CD14-positive monocyte (primary cell): ENCODE measurements around the gene DGKI. TPM values are rescaled to one million over a fixed set of nuclear protein-coding genes. Genes with fewer than 3 reads are reported as not detected.
"Not testable (repeated sequence)": the region's sequence is repeated elsewhere in the genome, so short reads cannot be mapped to it uniquely, and the experiment has no call there.

Experiments
- DNase-seq, 3 donors: peaks; one replicate each; pipeline ENCODE4 v3.0.0-alpha.2; 2011 to 2022
- H2AFZ ChIP-seq: 2 replicates; pipeline ENCODE4 v1.6.0; 2012; ENCODE audit warnings: mild to moderate bottlenecking, low read depth, low read length, inconsistent platforms; ENCODE audit not compliant: insufficient read depth, poor library complexity, severe bottlenecking
- H3K27ac ChIP-seq, 2 donors: 1 replicate in 1 of 2; 2 replicates in 1 of 2; pipeline ENCODE4 v1.5.1; 2012 to 2013; ENCODE audit warnings: low read length in 2 of 2, control low read depth in 1 of 2, inconsistent platforms in 1 of 2, low read depth in 1 of 2, mild to moderate bottlenecking in 1 of 2
- H3K27me3 ChIP-seq, 2 donors: one replicate each; pipeline versions ENCODE4 v1.6.0 to v1.6.1; 2011 to 2013; ENCODE audit warnings: low read length in 2 of 2; ENCODE audit not compliant: control insufficient read depth in 2 of 2, insufficient read depth in 2 of 2
- H3K36me3 ChIP-seq, 2 donors: replicated peaks in 1 of 2; 1 replicate in 1 of 2; 2 replicates in 1 of 2; pipeline versions ENCODE4 v1.5.1 to v1.6.1; 2012 to 2013; ENCODE audit warnings: low read length in 2 of 2, control low read depth in 1 of 2, inconsistent platforms in 1 of 2, mild to moderate bottlenecking in 1 of 2; ENCODE audit not compliant: insufficient read depth in 2 of 2, control insufficient read depth in 1 of 2
- H3K4me1 ChIP-seq, 2 donors: 1 replicate in 1 of 2; 2 replicates in 1 of 2; pipeline versions ENCODE4 v1.5.1 to v1.6.1; 2012 to 2013; ENCODE audit warnings: low read length in 2 of 2, control low read depth in 1 of 2, inconsistent platforms in 1 of 2, mild to moderate bottlenecking in 1 of 2, moderate library complexity in 1 of 2; ENCODE audit not compliant: insufficient read depth in 2 of 2, control insufficient read depth in 1 of 2
- H3K4me2 ChIP-seq: replicated peaks from 2 replicates; pipeline ENCODE3; 2012; ENCODE audit warnings: low read length, moderate library complexity, mild to moderate bottlenecking; ENCODE audit not compliant: poor library complexity, severe bottlenecking; ENCODE audit errors: extremely low read depth
- H3K4me3 ChIP-seq, 3 experiments: fragments of 200-600 bp in 1 of 3; sonication (generic) in 1 of 3; replicated peaks in 1 of 3; 1 replicate in 2 of 3; 2 replicates in 1 of 3; pipeline ENCODE4 v1.5.1; 2011 to 2013; ENCODE audit warnings: low read length in 3 of 3, mild to moderate bottlenecking in 3 of 3, control low read depth in 2 of 3, low read depth in 2 of 3, inconsistent platforms in 1 of 3, moderate library complexity in 1 of 3
- H3K79me2 ChIP-seq: 2 replicates; pipeline ENCODE4 v1.6.0; 2012; ENCODE audit warnings: mild to moderate bottlenecking, control low read depth, inconsistent platforms, low read length, moderate library complexity; ENCODE audit not compliant: insufficient read depth
- H3K9ac ChIP-seq: 2 replicates; pipeline ENCODE4 v1.6.0; 2017; ENCODE audit warnings: low read length, mild to moderate bottlenecking; ENCODE audit not compliant: insufficient read depth, poor library complexity, severe bottlenecking
- H3K9me3 ChIP-seq, 2 donors: replicated peaks in 1 of 2; 1 replicate in 1 of 2; 2 replicates in 1 of 2; pipeline versions ENCODE4 v1.5.1 to v1.6.1; 2012 to 2013; ENCODE audit warnings: low read length in 2 of 2, control low read depth in 1 of 2; ENCODE audit not compliant: control insufficient read depth in 1 of 2, insufficient read depth in 1 of 2
- H4K20me1 ChIP-seq: 2 replicates; pipeline ENCODE4 v1.6.0; 2012; ENCODE audit warnings: mild to moderate bottlenecking, low read length, control low read depth, moderate library complexity; ENCODE audit not compliant: insufficient read depth
- H3K27ac Mint-ChIP-seq, 7 donors: one replicate each; pipeline ENCODE4 v1.8.0; 2020; ENCODE audit warnings: mild to moderate bottlenecking in 7 of 7, mixed read lengths in 7 of 7, moderate library complexity in 6 of 7, inconsistent platforms in 2 of 7
- H3K27me3 Mint-ChIP-seq, 3 donors: one replicate each; pipeline ENCODE4 v1.8.0; 2021 to 2022; ENCODE audit warnings: low read depth in 3 of 3, mild to moderate bottlenecking in 3 of 3, mixed read lengths in 3 of 3, moderate library complexity in 3 of 3, inconsistent platforms in 1 of 3
- H3K36me3 Mint-ChIP-seq, 2 donors: one replicate each; pipeline ENCODE4 v1.8.0; 2020; ENCODE audit warnings: mixed read lengths in 2 of 2, inconsistent platforms in 1 of 2, mild to moderate bottlenecking in 1 of 2
- H3K4me1 Mint-ChIP-seq: one replicate; pipeline ENCODE4 v1.8.0; 2020; ENCODE audit warnings: mild to moderate bottlenecking, mixed read lengths
- H3K4me3 Mint-ChIP-seq, 2 donors: one replicate each; pipeline ENCODE4 v1.8.0; 2020; ENCODE audit warnings: mild to moderate bottlenecking in 2 of 2, mixed read lengths in 2 of 2, moderate library complexity in 1 of 2
- H3K9me3 Mint-ChIP-seq, 7 donors: one replicate each; pipeline ENCODE4 v1.8.0; 2020 to 2022; ENCODE audit warnings: mixed read lengths in 7 of 7, mild to moderate bottlenecking in 6 of 7, moderate library complexity in 6 of 7, inconsistent platforms in 2 of 7
- CTCF ChIP-seq: fragments of 200-600 bp; IDR thresholded peaks from one replicate; pipeline ENCODE4 v1.8.0; 2022; ENCODE audit warnings: antibody characterized with exemption, mild to moderate bottlenecking
- WGBS: methylation state at CpG from one replicate; pipeline ENCODE4 v1.1.5; 2013; ENCODE audit warnings: missing lambda C conversion rate; ENCODE audit not compliant: insufficient coverage; 5-methylcytosine and 5-hydroxymethylcytosine counted together
- intact Hi-C, 2 donors: fragments of 100-400 bp; cut with micrococcal nuclease; formaldehyde crosslinking; loops; one replicate each; pipeline versions ENCODE4 v1.15.0 to v1.15.1; 2023
- polyA plus RNA-seq, 3 donors: library from polyadenylated mRNA; depleted of rRNA in 1 of 3; unstranded in 2 of 3; stranded (reverse) in 1 of 3; fragments of 300-500 nt in 2 of 3; fragments of >200 nt in 1 of 3; fragmentation: Illumina TruSeq in 2 of 3; gene quantifications; 1 replicate in 2 of 3; 2 replicates in 1 of 3; pipeline ENCODE4 v1.2.3, GENCODE V29; 2012 to 2021

Gene DGKI
- polyA plus RNA-seq, 3 donors, result not detected

DNA sequence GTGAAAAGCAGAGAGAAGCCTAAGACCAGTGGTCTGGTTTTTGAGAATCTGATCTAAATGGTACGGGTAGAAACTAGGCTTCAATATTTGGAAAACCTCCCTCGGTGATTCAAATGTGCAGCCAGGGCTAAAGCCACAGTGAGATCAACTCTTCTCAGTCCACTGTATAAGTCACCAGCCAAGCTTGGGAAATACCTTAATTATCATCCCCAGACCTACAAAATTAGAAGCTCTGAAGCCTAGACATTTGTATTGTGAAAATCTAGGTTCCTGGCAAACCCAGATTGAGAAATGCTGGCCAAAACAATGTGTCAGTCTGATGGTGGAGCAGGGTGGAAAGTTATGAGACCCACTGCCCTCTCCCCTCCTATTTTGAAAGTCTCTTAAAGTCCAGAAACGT lies 131.7 kb downstream of the DGKI start:
- Histone ChIP-seq H3K9me3 (no peaks in the 10 kb centered on the region), H3K27me3 (no peaks in the 10 kb centered on the region), H3K27ac (no peak overlapping the region), H3K79me2 (no peaks in the 10 kb centered on the region), H3K9ac (no peak overlapping the region), H3K4me2 (no peak overlapping the region), H3K4me1 (peaks cover 8 to 9% of the 10 kb centered on the region in 2 donors), H4K20me1 (no peaks in the 10 kb centered on the region), H3K36me3 (no peaks in the 10 kb centered on the region), H3K4me3 (no peak overlapping the region), H2AFZ (no peak overlapping the region)
- no CpG with 5 or more reads among the region's 3 CpGs for WGBS
- no peak for DNase-seq
- Mint-ChIP-seq H3K36me3 (no peaks in the 10 kb centered on the region), H3K4me3 (no peak overlapping the region), H3K27ac (no peak overlapping the region), H3K27me3 (peaks cover 6 to 8% (median 7%) of the 10 kb centered on the region in 3 donors), H3K9me3 (peaks cover 0 to 3% (median 0%) of the 10 kb centered on the region in 7 donors), H3K4me1 (peaks cover 12% of the 10 kb centered on the region)
- intact Hi-C loops, result no loop called here
- no peak for TF ChIP-seq CTCF

DNA sequence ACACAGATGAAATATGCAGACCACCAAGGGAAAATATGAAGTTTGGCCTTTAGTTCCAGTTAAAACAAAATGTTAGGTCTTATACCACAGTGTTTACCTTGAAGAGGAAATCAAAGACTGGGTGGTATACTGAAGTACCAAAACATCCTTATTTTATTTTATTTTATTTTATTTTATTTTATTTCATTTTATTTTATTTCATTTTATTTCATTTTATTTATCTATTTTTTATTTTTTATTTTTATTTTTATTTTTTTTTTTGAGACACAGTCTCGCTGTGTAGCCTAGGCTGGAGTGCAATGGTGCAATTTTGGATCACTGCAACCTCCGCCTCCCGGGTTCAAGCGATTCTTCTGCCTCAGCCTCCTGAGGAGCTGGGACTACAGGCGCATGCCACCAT lies 140.4 kb downstream of the DGKI start:
- H3K9ac ChIP-seq, H3K4me3 Mint-ChIP-seq, H4K20me1 ChIP-seq, H3K4me1 Mint-ChIP-seq, H3K27me3 ChIP-seq, H3K36me3 Mint-ChIP-seq, H3K27me3 Mint-ChIP-seq, H3K4me2 ChIP-seq, H3K27ac Mint-ChIP-seq, H3K27ac ChIP-seq, H3K79me2 ChIP-seq, DNase-seq, H2AFZ ChIP-seq, intact Hi-C loops, H3K36me3 ChIP-seq, H3K4me3 ChIP-seq, H3K4me1 ChIP-seq: not testable (repeated sequence)
- H3K9me3 ChIP-seq, result peaks cover 9 to 12% of the 10 kb centered on the region in 2 donors
- peaks cover 7 to 20% (median 13%) of the 10 kb centered on the region in 7 donors for H3K9me3 Mint-ChIP-seq
- WGBS, result 93% methylated on average over 5 of the region's 5 CpGs
